Ectodermal cell (in vitro differentiated cells): Measurements from ENCODE around the gene NUBP2.
A peak's percentile ranks its signal among the peaks of the same experiment; 100 is the strongest.

Source experiments
- H3K27ac ChIP-seq: 2 replicates; pipeline ENCODE4 v1.7.0; 2013; ENCODE audit warnings: mild to moderate bottlenecking, low read depth, low read length; ENCODE audit not compliant: insufficient read depth, poor library complexity, severe bottlenecking
- H3K27me3 ChIP-seq: 2 replicates; pipeline ENCODE4 v1.7.0; 2013; ENCODE audit warnings: mild to moderate bottlenecking, low read length; ENCODE audit not compliant: insufficient read depth, control insufficient read depth, poor library complexity, severe bottlenecking
- H3K36me3 ChIP-seq: one replicate; pipeline ENCODE4 v1.7.0; 2013; ENCODE audit warnings: low read length; ENCODE audit not compliant: control insufficient read depth, insufficient read depth
- H3K4me1 ChIP-seq: one replicate; pipeline ENCODE4 v1.7.0; 2013; ENCODE audit warnings: low read length; ENCODE audit not compliant: control insufficient read depth, insufficient read depth
- H3K4me3 ChIP-seq: 2 replicates; pipeline ENCODE4 v1.7.0; 2013; ENCODE audit warnings: low read depth, low read length, control low read depth; ENCODE audit not compliant: insufficient read depth
- H3K9me3 ChIP-seq: 2 replicates; pipeline ENCODE4 v1.7.0; 2013; ENCODE audit warnings: mild to moderate bottlenecking, low read length, moderate library complexity; ENCODE audit not compliant: control insufficient read depth
- WGBS, 2 experiments: methylation state at CpG; one replicate each; pipeline ENCODE4 v1.1.7; 2013; ENCODE audit warnings: missing lambda C conversion rate in 2 of 2; 5-methylcytosine and 5-hydroxymethylcytosine counted together

NUBP2 gene

GRCh38 chr16:1778200-1779179, 4.3 kb upstream of the NUBP2 start:
- H3K9me3 ChIP-seq = no peaks in the 10 kb centered on the region
- peaks cover 19% of the 10 kb centered on the region for H3K36me3 ChIP-seq
- WGBS, 2 experiments = 92 to 93% methylated on average over 34 of the region's 34 CpGs
- H3K27me3 ChIP-seq = no peaks in the 10 kb centered on the region
- no peak overlapping the region for H3K4me3 ChIP-seq
- H3K4me1 ChIP-seq = peaks cover 15% of the 10 kb centered on the region
- H3K27ac ChIP-seq = no peak overlapping the region

- peaks cover 10% of the 10 kb centered on the region for H3K4me1 ChIP-seq
- H3K27me3 ChIP-seq = no peaks in the 10 kb centered on the region
- no peaks in the 10 kb centered on the region for H3K9me3 ChIP-seq
- 92 to 93% methylated on average over 8 of the region's 8 CpGs for WGBS, 2 experiments
- no peak overlapping the region for H3K27ac ChIP-seq
- H3K36me3 ChIP-seq = peaks cover 19% of the 10 kb centered on the region
- no peak overlapping the region for H3K4me3 ChIP-seq
These were observed 3.5 kb upstream of the NUBP2 start for GRCh38 chr16:1779234-1779701.

- Histone ChIP-seq H3K27me3 (no peaks in the 10 kb centered on the region), H3K4me1 (peaks cover 9% of the 10 kb centered on the region), H3K9me3 (no peaks in the 10 kb centered on the region), H3K4me3 (no peak overlapping the region), H3K27ac (no peak overlapping the region), H3K36me3 (peaks cover 19% of the 10 kb centered on the region)
- 93% methylated on average over 27 of the region's 27 CpGs for WGBS, 2 experiments
These were observed 2.8 kb upstream of the NUBP2 start for GRCh38 chr16:1779741-1780676.

GRCh38 chr16:1780677-1781072, 2.1 kb upstream of the NUBP2 start:
- no peak overlapping the region for H3K27ac ChIP-seq
- no peaks in the 10 kb centered on the region for H3K9me3 ChIP-seq
- WGBS, 2 experiments = 89 to 94% methylated on average over 6 of the region's 6 CpGs
- peaks cover 17% of the 10 kb centered on the region for H3K36me3 ChIP-seq
- peaks cover 9% of the 10 kb centered on the region for H3K4me1 ChIP-seq
- no peaks in the 10 kb centered on the region for H3K27me3 ChIP-seq
- H3K4me3 ChIP-seq = no peak overlapping the region

GRCh38 chr16:1781254-1781653, 1.5 kb upstream of the NUBP2 start:
- WGBS, 2 experiments = 86 to 89% methylated on average over 20 of the region's 20 CpGs
- Histone ChIP-seq H3K27ac (no peak overlapping the region), H3K36me3 (peaks cover 14% of the 10 kb centered on the region), H3K27me3 (no peaks in the 10 kb centered on the region), H3K4me3 (peak overlapping the region; percentile 97), H3K4me1 (peaks cover 9% of the 10 kb centered on the region), H3K9me3 (no peaks in the 10 kb centered on the region)

GRCh38 chr16:1781758-1782407, 877 bp upstream of the NUBP2 start:
- Histone ChIP-seq H3K9me3 (no peaks in the 10 kb centered on the region), H3K36me3 (peaks cover 9% of the 10 kb centered on the region), H3K4me3 (peak overlapping the region; percentile 97), H3K4me1 (peaks cover 9% of the 10 kb centered on the region), H3K27me3 (no peaks in the 10 kb centered on the region), H3K27ac (peak overlapping the region; percentile 50)
- 2% methylated on average over 70 of the region's 70 CpGs for WGBS, 2 experiments

- Histone ChIP-seq H3K36me3 (peaks cover 3% of the 10 kb centered on the region), H3K27ac (no peak overlapping the region)
These were observed 2.5 kb downstream of the NUBP2 start for GRCh38 chr16:1784977-1785845.

GRCh38 chr16:1785846-1786170, 3.0 kb downstream of the NUBP2 start:
- Histone ChIP-seq H3K9me3 (no peaks in the 10 kb centered on the region), H3K4me3 (no peak overlapping the region), H3K27me3 (no peaks in the 10 kb centered on the region), H3K27ac (no peak overlapping the region), H3K4me1 (peaks cover 8% of the 10 kb centered on the region), H3K36me3 (peaks cover 3% of the 10 kb centered on the region)
- 95 to 97% methylated on average over 14 of the region's 14 CpGs for WGBS, 2 experiments

More at GRCh38 chr16:1784977-1785845, 2.5 kb downstream of the NUBP2 start:
- H3K27me3 ChIP-seq = no peaks in the 10 kb centered on the region
- H3K9me3 ChIP-seq = no peaks in the 10 kb centered on the region
- 95% methylated on average over 26 of the region's 26 CpGs for WGBS, 2 experiments
- H3K4me3 ChIP-seq = no peak overlapping the region
- peaks cover 9% of the 10 kb centered on the region for H3K4me1 ChIP-seq
